ENCODE data around the gene LHFPL2. TPM values are rescaled to one million over a fixed set of nuclear protein-coding genes. Genes with fewer than 3 reads are reported as not detected.

LHFPL2 gene
- total and polyA plus RNA-seq, 4 donors, result 6.5 to 49.4 (median 47.7) TPM

DNA sequence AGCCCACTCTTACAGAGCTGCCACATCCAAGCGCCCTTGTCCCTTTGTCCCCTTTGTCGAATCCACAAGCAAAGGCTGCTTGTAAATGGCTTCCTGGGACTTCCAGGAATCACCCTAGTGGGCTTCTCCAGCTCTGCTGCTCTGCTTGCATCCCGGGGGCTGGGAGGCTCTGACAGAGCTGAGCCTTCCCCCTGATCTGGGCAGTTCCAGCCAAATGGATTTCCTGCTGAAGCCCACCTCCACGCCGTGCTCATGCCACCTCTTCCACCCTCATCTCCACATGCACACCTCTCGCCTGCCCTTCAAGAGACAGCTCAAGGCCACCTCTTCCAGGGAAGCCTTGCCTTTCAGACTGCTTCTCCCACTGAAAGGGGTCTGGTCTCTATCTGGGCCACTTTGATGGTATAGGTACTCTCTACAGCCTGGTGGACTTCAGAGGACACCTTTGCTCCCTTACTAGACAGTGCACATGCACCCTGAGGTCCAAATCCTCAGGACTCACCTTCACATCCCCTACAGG lies 106.2 kb downstream of the LHFPL2 start:
- 89 to 96% methylated on average over 6 of the region's 6 CpGs for WGBS, 2 donors
- Histone ChIP-seq H3K27ac (ENCODE audit: low read depth in 1 of 2, low read length in 1 of 2) (no peak overlapping the region), H3K4me3 (no peak overlapping the region), H3K9ac (ENCODE audit: insufficient read depth in 1 of 2, low read length in 2 of 2) (no peak overlapping the region), H3K27me3 (ENCODE audit: control insufficient read depth in 3 of 3, insufficient read depth in 3 of 3, low read length in 2 of 3) (no peaks in the 10 kb centered on the region), H3K36me3 (ENCODE audit: control insufficient read depth in 4 of 4, insufficient read depth in 4 of 4, low read length in 4 of 4) (no peaks in the 10 kb centered on the region), H3K9me3 (ENCODE audit: control insufficient read depth in 4 of 4, insufficient read depth in 3 of 4, low read length in 3 of 4) (no peaks in the 10 kb centered on the region), H3K4me1 (ENCODE audit: control insufficient read depth in 5 of 5, insufficient read depth in 5 of 5, low read length in 5 of 5) (peaks cover 0 to 62% (median 10%) of the 10 kb centered on the region in 5 donors)
- no peak for ATAC-seq (ENCODE audit: insufficient read depth, low FRiP score)
- TF ChIP-seq, protein P1, sequence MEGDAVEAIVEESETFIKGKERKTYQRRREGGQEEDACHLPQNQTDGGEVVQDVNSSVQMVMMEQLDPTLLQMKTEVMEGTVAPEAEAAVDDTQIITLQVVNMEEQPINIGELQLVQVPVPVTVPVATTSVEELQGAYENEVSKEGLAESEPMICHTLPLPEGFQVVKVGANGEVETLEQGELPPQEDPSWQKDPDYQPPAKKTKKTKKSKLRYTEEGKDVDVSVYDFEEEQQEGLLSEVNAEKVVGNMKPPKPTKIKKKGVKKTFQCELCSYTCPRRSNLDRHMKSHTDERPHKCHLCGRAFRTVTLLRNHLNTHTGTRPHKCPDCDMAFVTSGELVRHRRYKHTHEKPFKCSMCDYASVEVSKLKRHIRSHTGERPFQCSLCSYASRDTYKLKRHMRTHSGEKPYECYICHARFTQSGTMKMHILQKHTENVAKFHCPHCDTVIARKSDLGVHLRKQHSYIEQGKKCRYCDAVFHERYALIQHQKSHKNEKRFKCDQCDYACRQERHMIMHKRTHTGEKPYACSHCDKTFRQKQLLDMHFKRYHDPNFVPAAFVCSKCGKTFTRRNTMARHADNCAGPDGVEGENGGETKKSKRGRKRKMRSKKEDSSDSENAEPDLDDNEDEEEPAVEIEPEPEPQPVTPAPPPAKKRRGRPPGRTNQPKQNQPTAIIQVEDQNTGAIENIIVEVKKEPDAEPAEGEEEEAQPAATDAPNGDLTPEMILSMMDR (IDR thresholded peaks at IDR 0.05; ENCODE audit: control extremely low read depth, extremely low read depth), result no peak
- no peak for DNase-seq

DNA sequence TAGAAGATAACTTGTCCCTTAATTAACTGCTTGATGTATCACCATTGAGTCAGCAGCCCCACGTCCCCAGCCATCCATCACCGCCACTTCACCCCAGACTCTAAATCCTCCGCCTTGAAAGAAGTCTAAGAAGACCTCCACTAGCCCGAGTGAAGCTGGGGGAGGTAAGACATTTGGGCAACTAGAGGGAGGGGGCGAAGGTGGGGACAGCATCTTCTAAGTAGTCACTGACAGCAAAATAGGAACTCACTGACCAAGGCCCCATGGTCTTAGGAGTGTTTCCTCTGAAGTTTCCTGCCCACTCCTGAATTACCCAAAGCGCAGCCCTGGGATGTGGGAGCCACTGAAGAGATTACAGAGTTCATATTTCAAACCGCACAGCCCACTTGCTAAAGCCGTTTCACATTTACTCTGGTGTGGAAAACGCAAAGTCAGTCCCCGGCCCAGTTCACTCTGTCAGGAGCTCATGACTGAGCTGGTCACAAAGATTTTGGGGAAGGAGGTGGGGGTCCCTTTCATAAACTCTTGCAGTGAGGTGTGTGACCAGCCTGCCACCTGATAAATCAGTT lies 107.4 kb downstream of the LHFPL2 start:
- Histone ChIP-seq H3K9me3 (ENCODE audit: control insufficient read depth in 4 of 4, insufficient read depth in 3 of 4, low read length in 3 of 4) (no peaks in the 10 kb centered on the region), H3K27ac (ENCODE audit: low read depth in 1 of 2, low read length in 1 of 2) (no peak overlapping the region), H3K4me1 (ENCODE audit: control insufficient read depth in 5 of 5, insufficient read depth in 5 of 5, low read length in 5 of 5) (peaks cover 0 to 62% (median 10%) of the 10 kb centered on the region in 5 donors), H3K9ac (ENCODE audit: insufficient read depth in 1 of 2, low read length in 2 of 2) (peak overlapping the region in 1 of 2 donors; percentile 2), H3K4me3 (no peak overlapping the region), H3K36me3 (ENCODE audit: control insufficient read depth in 4 of 4, insufficient read depth in 4 of 4, low read length in 4 of 4) (no peaks in the 10 kb centered on the region), H3K27me3 (ENCODE audit: control insufficient read depth in 3 of 3, insufficient read depth in 3 of 3, low read length in 2 of 3) (no peaks in the 10 kb centered on the region)
- DNase-seq (no peak), ATAC-seq (ENCODE audit: insufficient read depth, low FRiP score) (no peak)
- TF ChIP-seq, protein P1 (IDR thresholded peaks at IDR 0.05; ENCODE audit: control extremely low read depth, extremely low read depth), result no peak
- 80% methylated on average over 10 of the region's 10 CpGs for WGBS, 2 donors

DNA sequence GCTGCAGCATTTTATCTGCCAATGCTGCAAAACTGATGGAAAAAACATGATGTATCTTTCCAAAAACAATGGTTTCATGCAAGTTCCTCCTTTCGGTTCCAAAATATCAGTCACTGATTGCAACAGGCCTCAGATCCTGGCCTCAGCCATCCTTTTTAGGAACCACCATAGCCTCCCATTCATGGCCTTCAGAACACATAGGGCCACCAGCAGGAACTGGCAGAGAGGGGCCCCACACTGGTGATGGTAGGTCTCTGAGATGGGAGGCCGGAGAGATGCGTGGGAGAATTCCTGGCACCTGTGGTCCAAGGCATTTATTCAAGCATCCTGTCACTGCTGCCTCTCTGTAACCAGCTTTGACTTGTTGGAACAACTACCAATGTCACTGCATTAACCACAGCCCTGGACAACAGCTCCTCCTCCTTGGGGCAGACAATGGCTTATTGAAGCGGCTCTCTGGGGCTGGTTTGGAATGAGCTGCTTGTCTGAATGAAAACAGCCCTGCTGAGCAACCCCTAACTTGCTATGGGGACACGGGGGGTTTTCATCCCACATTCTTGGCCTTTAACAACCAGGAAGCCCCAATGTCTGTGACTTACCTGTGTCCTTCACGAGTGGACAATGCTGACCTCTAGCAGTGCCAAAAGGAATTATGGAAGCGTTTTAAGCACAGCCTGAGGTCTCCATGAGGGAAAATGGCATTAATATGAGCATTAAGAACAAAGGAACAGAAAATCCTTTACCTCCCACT lies 108.1 kb downstream of the LHFPL2 start:
- Histone ChIP-seq H3K4me1 (ENCODE audit: control insufficient read depth in 5 of 5, insufficient read depth in 5 of 5, low read length in 5 of 5) (peaks cover 0 to 62% (median 10%) of the 10 kb centered on the region in 5 donors), H3K9me3 (ENCODE audit: control insufficient read depth in 4 of 4, insufficient read depth in 3 of 4, low read length in 3 of 4) (no peaks in the 10 kb centered on the region), H3K9ac (ENCODE audit: insufficient read depth in 1 of 2, low read length in 2 of 2) (no peak overlapping the region), H3K27ac (ENCODE audit: low read depth in 1 of 2, low read length in 1 of 2) (peak overlapping the region in 1 of 2 donors; percentile 29), H3K36me3 (ENCODE audit: control insufficient read depth in 4 of 4, insufficient read depth in 4 of 4, low read length in 4 of 4) (no peaks in the 10 kb centered on the region), H3K27me3 (ENCODE audit: control insufficient read depth in 3 of 3, insufficient read depth in 3 of 3, low read length in 2 of 3) (no peaks in the 10 kb centered on the region), H3K4me3 (no peak overlapping the region)
- DNase-seq (no peak), ATAC-seq (ENCODE audit: insufficient read depth, low FRiP score) (no peak)
- TF ChIP-seq, protein P1 (IDR thresholded peaks at IDR 0.05; ENCODE audit: control extremely low read depth, extremely low read depth), result no peak
- WGBS, 2 donors, result 74 to 78% methylated on average over 7 of the region's 7 CpGs
